K562 (cell line): ENCODE results near the gene BOLL. TPM values are rescaled to one million over a fixed set of nuclear protein-coding genes. Genes with fewer than 3 reads are reported as not detected.
A peak's percentile ranks its signal among the peaks of the same experiment; 100 is the strongest.

Experiments
- ATAC-seq: fragments of 200-7000 bp; cut with Tn5 transposase; 3 replicates; pipeline ENCODE4 v1.9.1; 2020; ENCODE audit warnings: moderate library complexity
- BruUV-seq: library from RNA; stranded (reverse); fragments of 400-500 nt; replicated peaks from 2 replicates; lab custom pipeline; 2021; lab: Mats Ljungman, UMichigan
- CTCF ChIA-PET: fragments of 300-600 bp; formaldehyde crosslinking; extraction: SDS; loops from one replicate; lab custom pipeline; 2021; ENCODE audit warnings: low intra/inter-chr PET ratio; lab: Yijun Ruan, JAX
- POLR2A ChIA-PET: fragments of 300-600, 350-650 bp; sonication (Branson Sonifier 250); formaldehyde crosslinking; extraction: SDS; loops from one replicate; lab custom pipeline; 2021; ENCODE audit warnings: antibody characterized with exemption, inconsistent platforms; lab: Yijun Ruan, JAX
- DNase-seq, 4 experiments: peaks; one replicate each; pipeline versions ENCODE4 v3.0.0 to v3.0.0-alpha.2; 2011 to 2018; ENCODE audit warnings: low spot score in 3 of 4, mixed read lengths in 3 of 4; ENCODE audit errors: extremely low read depth in 1 of 4
- FAIRE-seq: peaks from 2 replicates; lab custom pipeline; 2011; peaks lifted over from hg19 to GRCh38; lab: Jason Lieb, UNC
- H2AFZ ChIP-seq: 2 replicates; pipeline ENCODE4 v1.6.0; 2011; ENCODE audit warnings: low read depth, low read length, control low read depth, inconsistent platforms
- H3K27ac ChIP-seq: fragments of 200-600 bp; 3 replicates; pipeline ENCODE4 v1.8.0; 2011; ENCODE audit warnings: low read depth, mild to moderate bottlenecking, control low read depth, inconsistent platforms, low read length, moderate library complexity, mixed read lengths; ENCODE audit errors: extremely low read depth
- H3K27me3 ChIP-seq, 2 experiments: fragments of 300-600 bp in 1 of 2; 2 replicates in 1 of 2; 3 replicates in 1 of 2; pipeline versions ENCODE4 v1.6.0 to v1.8.0; 2011; ENCODE audit warnings: inconsistent platforms in 2 of 2, low read length in 2 of 2, mild to moderate bottlenecking in 1 of 2, mixed read lengths in 1 of 2, moderate library complexity in 1 of 2; ENCODE audit not compliant: control insufficient read depth in 2 of 2, insufficient read depth in 2 of 2
- H3K36me3 ChIP-seq: fragments of 300-600 bp; 3 replicates; pipeline ENCODE4 v1.8.0; 2011; ENCODE audit warnings: mild to moderate bottlenecking, low read length, inconsistent platforms; ENCODE audit not compliant: control insufficient read depth, insufficient read depth
- H3K4me1 ChIP-seq, 2 experiments: fragments of 200-600 bp in 1 of 2; replicated peaks in 1 of 2; 2 replicates in 1 of 2; 3 replicates in 1 of 2; pipeline versions ENCODE4 v1.5.1 to v1.8.0; 2011; ENCODE audit warnings: inconsistent platforms in 2 of 2, low read length in 2 of 2, mild to moderate bottlenecking in 1 of 2, mixed read lengths in 1 of 2, moderate library complexity in 1 of 2; ENCODE audit not compliant: control insufficient read depth in 2 of 2, insufficient read depth in 2 of 2
- H3K4me2 ChIP-seq: 2 replicates; pipeline ENCODE4 v1.6.1; 2011; ENCODE audit warnings: low read length, control low read depth, inconsistent platforms, mixed read lengths; ENCODE audit not compliant: insufficient read depth
- H3K4me3 ChIP-seq: fragments of 200-600 bp; sonication (generic), shearing (Covaris generic); 2 replicates; pipeline ENCODE4 v1.5.1; 2016; ENCODE audit warnings: control low read depth, inconsistent platforms
- H3K79me2 ChIP-seq: fragments of 200-600 bp; 3 replicates; pipeline ENCODE4 v1.8.0; 2011; ENCODE audit warnings: low read length, inconsistent platforms; ENCODE audit not compliant: control insufficient read depth, insufficient read depth
- H3K9ac ChIP-seq, 2 experiments: 2 replicates each; pipeline versions ENCODE4 v1.6.0 to v1.6.1; 2011; ENCODE audit warnings: low read depth in 2 of 2, low read length in 2 of 2, control low read depth in 1 of 2, inconsistent platforms in 1 of 2, mild to moderate bottlenecking in 1 of 2, mixed read lengths in 1 of 2; ENCODE audit not compliant: insufficient read depth in 1 of 2
- H3K9me1 ChIP-seq: one replicate; pipeline ENCODE4 v1.6.0; 2011; ENCODE audit warnings: inconsistent platforms, mild to moderate bottlenecking, low read length, moderate library complexity; ENCODE audit not compliant: control insufficient read depth, insufficient read depth
- H3K9me3 ChIP-seq: replicated peaks from 2 replicates; pipeline ENCODE4 v1.5.1; 2011; ENCODE audit warnings: low read depth, low read length, inconsistent platforms; ENCODE audit not compliant: control insufficient read depth, insufficient read depth
- H4K20me1 ChIP-seq: replicated peaks from 2 replicates; pipeline ENCODE4 v1.6.1; 2011; ENCODE audit warnings: low read length, inconsistent platforms, mixed read lengths; ENCODE audit not compliant: control insufficient read depth, insufficient read depth
- ARID1B ChIP-seq: fragments of 450-650 bp; IDR thresholded peaks from 2 replicates; pipeline ENCODE4 v1.6.1; 2016; ENCODE audit warnings: antibody characterized with exemption, mild to moderate bottlenecking, inconsistent platforms
- ATF3 ChIP-seq, 2 experiments: fragments of 450-650 bp in 1 of 2; sonication (generic) in 1 of 2; formaldehyde crosslinking in 1 of 2; IDR thresholded peaks in 1 of 2; conservative IDR thresholded peaks in 1 of 2; 2 replicates each; pipeline versions ENCODE4 v1.6.1 to v1.8.1; 2016 to 2023; ENCODE audit warnings: mild to moderate bottlenecking in 2 of 2, moderate library complexity in 2 of 2, inconsistent platforms in 1 of 2, missing genetic modification reagents in 1 of 2
- ATF7 ChIP-seq: fragments of 450-650 bp; IDR thresholded peaks from 2 replicates; pipeline ENCODE4 v1.7.1; 2014; ENCODE audit warnings: mild to moderate bottlenecking, moderate library complexity
- C11orf30 ChIP-seq: fragments of 450-650 bp; IDR thresholded peaks from 2 replicates; pipeline ENCODE4 v1.6.1; 2016; ENCODE audit warnings: low read depth, mild to moderate bottlenecking
- FOSL1 ChIP-seq: fragments of 200-800 bp; sonication (Bioruptor generic); conservative IDR thresholded peaks from 2 replicates; pipeline ENCODE4 v1.6.1; 2016; ENCODE audit warnings: missing genetic modification characterization, missing compliant biosample characterization
- FOXJ3 ChIP-seq: sonication (generic); formaldehyde crosslinking; IDR thresholded peaks from 2 replicates; pipeline ENCODE4 v1.4.0; 2020; ENCODE audit warnings: mild to moderate bottlenecking, missing genetic modification reagents
- MAFG ChIP-seq: fragments of 450-650 bp; conservative IDR thresholded peaks from 2 replicates; pipeline ENCODE4 v1.6.1; 2016; ENCODE audit warnings: missing genetic modification characterization, missing compliant biosample characterization
- PHF20 ChIP-seq: fragments of 450-650 bp; IDR thresholded peaks from 2 replicates; pipeline ENCODE4 v1.6.1; 2018; ENCODE audit not compliant: partially characterized antibody
- SMAD1 ChIP-seq: fragments of 150-350 bp; IDR thresholded peaks from 2 replicates; pipeline ENCODE4 v1.6.1; 2014; ENCODE audit warnings: low read length, low read depth; ENCODE audit not compliant: partially characterized antibody
- TCF7 ChIP-seq: sonication (generic); IDR thresholded peaks from 2 replicates; pipeline ENCODE4 v1.6.1; 2016; ENCODE audit warnings: antibody characterized with exemption, borderline replicate concordance
- THRAP3 ChIP-seq: fragments of 450-650 bp; IDR thresholded peaks from 2 replicates; pipeline ENCODE4 v1.6.1; 2016; ENCODE audit warnings: mild to moderate bottlenecking, inconsistent platforms, borderline replicate concordance
- ZFPM2 ChIP-seq: fragments of 250-450 bp; sonication (Bioruptor Pico); IDR thresholded peaks from 2 replicates; pipeline ENCODE4 v1.5.1; 2022; ENCODE audit warnings: mild to moderate bottlenecking
- ZMIZ1 ChIP-seq, 2 experiments: fragments of 150-350 bp in 1 of 2; IDR thresholded peaks; 2 replicates each; pipeline ENCODE4 v1.6.1; 2012 to 2016; ENCODE audit warnings: low read depth in 2 of 2, low read length in 2 of 2, mild to moderate bottlenecking in 1 of 2, moderate library complexity in 1 of 2
- ZNF232 ChIP-seq: sonication (generic); formaldehyde crosslinking; IDR thresholded peaks from 2 replicates; pipeline ENCODE4 v1.8.0; 2022; ENCODE audit warnings: mild to moderate bottlenecking, missing genetic modification reagents
- ZNF263 ChIP-seq: sonication (generic); formaldehyde crosslinking; IDR thresholded peaks from 2 replicates; pipeline ENCODE4 v1.8.0; 2022; ENCODE audit warnings: mild to moderate bottlenecking, missing genetic modification reagents, borderline replicate concordance
- ZNF316 ChIP-seq: fragments of 450-650 bp; IDR thresholded peaks from 2 replicates; pipeline ENCODE4 v1.6.1; 2016
- WGBS: fragments of 100-300 bp; shearing (Covaris generic); methylation state at CpG from one replicate; pipeline ENCODE4 v1.1.6; 2016; ENCODE audit warnings: low coverage, mixed read lengths; ENCODE audit not compliant: insufficient coverage; ENCODE audit errors: missing lambda C conversion rate; 5-methylcytosine and 5-hydroxymethylcytosine counted together
- in situ Hi-C: fragments of 300-500 bp; cut with MboI; formaldehyde crosslinking; loops from 4 replicates; pipeline ENCODE4 v1.15.0; 2018; ENCODE audit warnings: inconsistent platforms, mixed read lengths
- intact Hi-C: fragments of 100-400 bp; cut with micrococcal nuclease; formaldehyde crosslinking; loops from 2 replicates; pipeline ENCODE4 v1.14.2; 2022
- polyA plus RNA-seq, 8 experiments: library from polyadenylated mRNA; depleted of rRNA in 4 of 8; stranded (reverse) in 5 of 8; unstranded in 3 of 8; fragments of >200 nt; fragmentation: Nextera tagmentation in 2 of 8; fragmentation: Illumina TruSeq in 1 of 8; extraction: Ambion mirVana in 2 of 8; extraction: Trizol in 1 of 8; gene quantifications; 2 replicates each; pipeline versions ENCODE4 v1.2.1 to v1.2.3, GENCODE V29; 2011 to 2014; ENCODE audit warnings: inconsistent platforms in 1 of 8, missing spikeins in 1 of 8
- total RNA-seq, 7 experiments: library from RNA; depleted of rRNA in 6 of 7; stranded (reverse); fragments of >200 nt in 6 of 7; fragmentation: Illumina TruSeq in 2 of 7; extraction: Trizol in 2 of 7; gene quantifications; 2 replicates each; pipeline versions ENCODE4 v1.2.1 to v1.2.3, GENCODE V29; 2011 to 2021; ENCODE audit warnings: low replicate concordance in 1 of 7

BOLL gene
- total and polyA plus RNA-seq, 9 of the 15 experiments (the other 6 are each of a cell fraction or from before 2014, with no cell fraction given) = 0.11 to 0.55 (median 0.19) TPM; not detected in 1

GRCh38 chr2:197827618-197828017 lies 42.5 kb upstream of the BOLL start:
- H3K36me3 ChIP-seq = no peaks in the 10 kb centered on the region
- intact Hi-C loops (no loop called here), in situ Hi-C loops (no loop called here)
- peaks cover 0 to 1% of the 10 kb centered on the region in 2 experiments; a peak in 2 of 5 replicates for H3K4me1 ChIP-seq
- no peak overlapping the region for H3K9ac ChIP-seq
- no peak overlapping the region for H2AFZ ChIP-seq
- no peak for ATAC-seq
- WGBS = 50% methylated on average over 2 of the region's 2 CpGs
- ChIA-PET POLR2A (no interaction called here), CTCF (no interaction called here)
- H3K4me2 ChIP-seq = no peak overlapping the region
- H3K4me3 ChIP-seq = no peak overlapping the region
- no peaks in the 10 kb centered on the region for H3K9me3 ChIP-seq
- TF ChIP-seq SMAD1 (no peak), ATF3 (IDR thresholded peaks at IDR 0.05) (0 out of 2 replicates have a peak, but pooled peaks have one; percentile 13), ATF3 (CRISPR knock-in tag; conservative IDR thresholded peaks at IDR 0.05) (no peak), FOSL1 (tag) (peak; percentile 53), C11orf30 (peak; percentile 22; the same call in 1 of the 2 replicates), ARID1B (0 out of 2 replicates have a peak, but pooled peaks have one; percentile 16), PHF20 (no peak), MAFG (tag) (0 out of 2 replicates have a peak, but pooled peaks have one; percentile 23), FOXJ3 (CRISPR knock-in tag) (no peak), ZNF316 (peak; percentile 21; the same call in 1 of the 2 replicates), ZNF232 (CRISPR knock-in tag) (no peak), ATF7 (no peak), ZFPM2 (no peak), ZMIZ1 (IDR thresholded peaks at IDR 0.05; ENCODE audit: low read depth in 2 of 2, low read length in 2 of 2) (no peak), ZNF263 (no peak), TCF7 (no peak), THRAP3 (no peak)
- peaks cover 31% of the 10 kb centered on the region; the same call in 2 of the 3 replicates for H3K79me2 ChIP-seq
- DNase-seq = no peak
- no peaks in the 10 kb centered on the region for H3K9me1 ChIP-seq
- no peaks in the 10 kb centered on the region for H3K27me3 ChIP-seq
- BruUV-seq = no TSS peak
- no peak overlapping the region for H3K27ac ChIP-seq
- H4K20me1 ChIP-seq = no peaks in the 10 kb centered on the region
- FAIRE-seq = no peak
